ENCODE results near the gene PRR5L. TPM values are rescaled to one million over a fixed set of nuclear protein-coding genes. Genes with fewer than 3 reads are reported as not detected.

PRR5L gene, protein sequence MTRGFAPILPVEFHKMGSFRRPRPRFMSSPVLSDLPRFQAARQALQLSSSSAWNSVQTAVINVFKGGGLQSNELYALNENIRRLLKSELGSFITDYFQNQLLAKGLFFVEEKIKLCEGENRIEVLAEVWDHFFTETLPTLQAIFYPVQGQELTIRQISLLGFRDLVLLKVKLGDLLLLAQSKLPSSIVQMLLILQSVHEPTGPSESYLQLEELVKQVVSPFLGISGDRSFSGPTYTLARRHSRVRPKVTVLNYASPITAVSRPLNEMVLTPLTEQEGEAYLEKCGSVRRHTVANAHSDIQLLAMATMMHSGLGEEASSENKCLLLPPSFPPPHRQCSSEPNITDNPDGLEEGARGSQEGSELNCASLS
- 10 to 100 TPM in 1 of 4 donors, 1 to 10 TPM in 3; 4.7 to 11.5 (median 6.0) TPM for total RNA-seq

GRCh38 chr11:36295926-36296325 lies at the start of gene PRR5L:
PRR5L (plus strand) TSS chr11:36296288; CDS start chr11:36401122, 104,834 bp downstream.
- no peaks in the 10 kb centered on the region for H3K27me3 ChIP-seq
- no peak for TF ChIP-seq CTCF (IDR thresholded peaks at IDR 0.05)
- no peak for TF ChIP-seq POLR2A (IDR thresholded peaks at IDR 0.05)
- H3K9me3 ChIP-seq, result no peaks in the 10 kb centered on the region
- no peaks in the 10 kb centered on the region for H3K4me1 ChIP-seq
- intact Hi-C loops (cut with DNase I), result no loop called here
- 66 to 77% methylated on average over 3 of the region's 3 CpGs for WGBS, 2 donors
- no peak within 1 kb of the TSS for H3K27ac ChIP-seq
- H3K36me3 ChIP-seq, result no peaks in the 10 kb centered on the region
- H3K4me3 ChIP-seq (replicated peaks in 1 of 3), result no peak within 1 kb of the TSS
- no peak for DNase-seq

GRCh38 chr11:36247493-36247892 lies 48.6 kb upstream of the PRR5L start:
- DNase-seq, result no peak
- no peaks in the 10 kb centered on the region for H3K36me3 ChIP-seq
- no peaks in the 10 kb centered on the region for H3K27me3 ChIP-seq
- TF ChIP-seq CTCF (IDR thresholded peaks at IDR 0.05) (no peak), POLR2A (IDR thresholded peaks at IDR 0.05) (no peak)
- H3K9me3 ChIP-seq, result no peaks in the 10 kb centered on the region
- no peak overlapping the region for H3K4me3 ChIP-seq (replicated peaks in 1 of 3)
- intact Hi-C loops (cut with DNase I), result no loop called here
- H3K4me1 ChIP-seq, result no peaks in the 10 kb centered on the region
- H3K27ac ChIP-seq, result no peak overlapping the region
- 50 to 61% methylated on average over 3 of the region's 3 CpGs for WGBS, 2 donors

GRCh38 chr11:36248436-36248835 lies 47.7 kb upstream of the PRR5L start:
- WGBS, 2 donors, result 70 to 78% methylated on average over 4 of the region's 4 CpGs

DNA sequence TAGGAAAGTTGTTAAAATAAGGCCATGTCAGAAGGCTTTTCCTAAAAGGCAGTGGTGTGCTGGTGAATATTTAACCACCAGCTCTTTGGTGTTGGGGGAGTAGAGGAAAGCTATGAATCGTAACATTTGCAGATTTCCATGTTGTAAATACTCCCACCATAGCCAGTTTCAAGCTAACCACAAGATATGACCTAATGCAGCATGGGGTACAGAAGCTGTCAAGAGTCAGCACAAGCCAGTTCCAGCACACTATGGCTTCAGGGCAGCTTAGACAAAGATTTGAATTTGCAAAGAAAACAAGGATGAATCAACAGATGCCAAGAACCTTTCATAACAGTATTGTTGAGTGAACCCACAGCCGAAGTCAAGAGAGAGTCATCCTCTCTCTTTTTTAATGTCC lies 46.8 kb upstream of the PRR5L start:
- 74 to 76% methylated on average over 2 of the region's 2 CpGs for WGBS, 2 donors
- no peak for DNase-seq
- H3K4me1 ChIP-seq, result no peaks in the 10 kb centered on the region
- H3K36me3 ChIP-seq, result no peaks in the 10 kb centered on the region
- intact Hi-C loops (cut with DNase I), result no loop called here
- H3K27me3 ChIP-seq, result no peaks in the 10 kb centered on the region
- TF ChIP-seq POLR2A (IDR thresholded peaks at IDR 0.05) (no peak), CTCF (IDR thresholded peaks at IDR 0.05) (no peak)
- H3K9me3 ChIP-seq, result no peaks in the 10 kb centered on the region
- H3K27ac ChIP-seq, result no peak overlapping the region
- no peak overlapping the region for H3K4me3 ChIP-seq (replicated peaks in 1 of 3)

More at GRCh38 chr11:36248436-36248835, 47.7 kb upstream of the PRR5L start:
- intact Hi-C loops (cut with DNase I), result no loop called here
- TF ChIP-seq CTCF (IDR thresholded peaks at IDR 0.05) (no peak), POLR2A (IDR thresholded peaks at IDR 0.05) (no peak)
- Histone ChIP-seq H3K9me3 (no peaks in the 10 kb centered on the region), H3K36me3 (no peaks in the 10 kb centered on the region), H3K4me1 (no peaks in the 10 kb centered on the region), H3K4me3 (replicated peaks in 1 of 3) (no peak overlapping the region), H3K27me3 (no peaks in the 10 kb centered on the region), H3K27ac (no peak overlapping the region)
- DNase-seq, result no peak

- Histone ChIP-seq H3K27ac (no peak overlapping the region), H3K36me3 (no peaks in the 10 kb centered on the region), H3K4me3 (replicated peaks in 1 of 3) (no peak overlapping the region), H3K4me1 (no peaks in the 10 kb centered on the region), H3K27me3 (no peaks in the 10 kb centered on the region), H3K9me3 (no peaks in the 10 kb centered on the region)
- intact Hi-C loops (cut with DNase I), result no loop called here
- 44 to 68% methylated on average over 2 of the region's 2 CpGs for WGBS, 2 donors
- no peak for TF ChIP-seq CTCF (IDR thresholded peaks at IDR 0.05)
- no peak for TF ChIP-seq POLR2A (IDR thresholded peaks at IDR 0.05)
- DNase-seq, result no peak
Measured at GRCh38 chr11:36251823-36252222, 44.3 kb upstream of the PRR5L start.

All from thyroid gland (tissue), 4 donors.